K562 (cell line): ENCODE data around the gene SOX8. TPM values are rescaled to one million over a fixed set of nuclear protein-coding genes. Genes with fewer than 3 reads are reported as not detected.

ENCODE experiments used
- ATAC-seq: fragments of 200-7000 bp; cut with Tn5 transposase; 3 replicates; pipeline ENCODE4 v1.9.1; 2020; ENCODE audit warnings: moderate library complexity
- BruUV-seq: library from RNA; stranded (reverse); fragments of 400-500 nt; replicated peaks from 2 replicates; lab custom pipeline; 2021; lab: Mats Ljungman, UMichigan
- CTCF ChIA-PET: fragments of 300-600 bp; formaldehyde crosslinking; extraction: SDS; loops from one replicate; lab custom pipeline; 2021; ENCODE audit warnings: low intra/inter-chr PET ratio; lab: Yijun Ruan, JAX
- POLR2A ChIA-PET: fragments of 300-600, 350-650 bp; sonication (Branson Sonifier 250); formaldehyde crosslinking; extraction: SDS; loops from one replicate; lab custom pipeline; 2021; ENCODE audit warnings: antibody characterized with exemption, inconsistent platforms; lab: Yijun Ruan, JAX
- DNase-seq, 4 experiments: peaks; one replicate each; pipeline versions ENCODE4 v3.0.0 to v3.0.0-alpha.2; 2011 to 2018; ENCODE audit warnings: low spot score in 3 of 4, mixed read lengths in 3 of 4; ENCODE audit errors: extremely low read depth in 1 of 4
- FAIRE-seq: peaks from 2 replicates; lab custom pipeline; 2011; peaks lifted over from hg19 to GRCh38; lab: Jason Lieb, UNC
- H2AFZ ChIP-seq: 2 replicates; pipeline ENCODE4 v1.6.0; 2011; ENCODE audit warnings: low read depth, low read length, control low read depth, inconsistent platforms
- H3K27ac ChIP-seq: fragments of 200-600 bp; 3 replicates; pipeline ENCODE4 v1.8.0; 2011; ENCODE audit warnings: low read depth, mild to moderate bottlenecking, control low read depth, inconsistent platforms, low read length, moderate library complexity, mixed read lengths; ENCODE audit errors: extremely low read depth
- H3K27me3 ChIP-seq, 2 experiments: fragments of 300-600 bp in 1 of 2; 2 replicates in 1 of 2; 3 replicates in 1 of 2; pipeline versions ENCODE4 v1.6.0 to v1.8.0; 2011; ENCODE audit warnings: inconsistent platforms in 2 of 2, low read length in 2 of 2, mild to moderate bottlenecking in 1 of 2, mixed read lengths in 1 of 2, moderate library complexity in 1 of 2; ENCODE audit not compliant: control insufficient read depth in 2 of 2, insufficient read depth in 2 of 2
- H3K36me3 ChIP-seq: fragments of 300-600 bp; 3 replicates; pipeline ENCODE4 v1.8.0; 2011; ENCODE audit warnings: mild to moderate bottlenecking, low read length, inconsistent platforms; ENCODE audit not compliant: control insufficient read depth, insufficient read depth
- H3K4me1 ChIP-seq, 2 experiments: fragments of 200-600 bp in 1 of 2; replicated peaks in 1 of 2; 2 replicates in 1 of 2; 3 replicates in 1 of 2; pipeline versions ENCODE4 v1.5.1 to v1.8.0; 2011; ENCODE audit warnings: inconsistent platforms in 2 of 2, low read length in 2 of 2, mild to moderate bottlenecking in 1 of 2, mixed read lengths in 1 of 2, moderate library complexity in 1 of 2; ENCODE audit not compliant: control insufficient read depth in 2 of 2, insufficient read depth in 2 of 2
- H3K4me2 ChIP-seq: 2 replicates; pipeline ENCODE4 v1.6.1; 2011; ENCODE audit warnings: low read length, control low read depth, inconsistent platforms, mixed read lengths; ENCODE audit not compliant: insufficient read depth
- H3K4me3 ChIP-seq: fragments of 200-600 bp; sonication (generic), shearing (Covaris generic); 2 replicates; pipeline ENCODE4 v1.5.1; 2016; ENCODE audit warnings: control low read depth, inconsistent platforms
- H3K79me2 ChIP-seq: fragments of 200-600 bp; 3 replicates; pipeline ENCODE4 v1.8.0; 2011; ENCODE audit warnings: low read length, inconsistent platforms; ENCODE audit not compliant: control insufficient read depth, insufficient read depth
- H3K9ac ChIP-seq, 2 experiments: 2 replicates each; pipeline versions ENCODE4 v1.6.0 to v1.6.1; 2011; ENCODE audit warnings: low read depth in 2 of 2, low read length in 2 of 2, control low read depth in 1 of 2, inconsistent platforms in 1 of 2, mild to moderate bottlenecking in 1 of 2, mixed read lengths in 1 of 2; ENCODE audit not compliant: insufficient read depth in 1 of 2
- H3K9me1 ChIP-seq: one replicate; pipeline ENCODE4 v1.6.0; 2011; ENCODE audit warnings: inconsistent platforms, mild to moderate bottlenecking, low read length, moderate library complexity; ENCODE audit not compliant: control insufficient read depth, insufficient read depth
- H3K9me3 ChIP-seq: replicated peaks from 2 replicates; pipeline ENCODE4 v1.5.1; 2011; ENCODE audit warnings: low read depth, low read length, inconsistent platforms; ENCODE audit not compliant: control insufficient read depth, insufficient read depth
- H4K20me1 ChIP-seq: replicated peaks from 2 replicates; pipeline ENCODE4 v1.6.1; 2011; ENCODE audit warnings: low read length, inconsistent platforms, mixed read lengths; ENCODE audit not compliant: control insufficient read depth, insufficient read depth
- BCOR ChIP-seq: fragments of 450-650 bp; IDR thresholded peaks from 2 replicates; pipeline ENCODE4 v1.6.1; 2016
- SNIP1 ChIP-seq: fragments of 450-650 bp; IDR thresholded peaks from 2 replicates; pipeline ENCODE4 v1.7.1; 2017; ENCODE audit warnings: low read depth, mild to moderate bottlenecking
- ZNF263 ChIP-seq: sonication (generic); formaldehyde crosslinking; IDR thresholded peaks from 2 replicates; pipeline ENCODE4 v1.8.0; 2022; ENCODE audit warnings: mild to moderate bottlenecking, missing genetic modification reagents, borderline replicate concordance
- ZNF41 ChIP-seq: fragments of 250-450 bp; sonication (Bioruptor Pico); conservative IDR thresholded peaks from 2 replicates; pipeline ENCODE4 v1.4.0; 2020; ENCODE audit warnings: mild to moderate bottlenecking
- WGBS: fragments of 100-300 bp; shearing (Covaris generic); methylation state at CpG from one replicate; pipeline ENCODE4 v1.1.6; 2016; ENCODE audit warnings: low coverage, mixed read lengths; ENCODE audit not compliant: insufficient coverage; ENCODE audit errors: missing lambda C conversion rate; 5-methylcytosine and 5-hydroxymethylcytosine counted together
- in situ Hi-C: fragments of 300-500 bp; cut with MboI; formaldehyde crosslinking; loops from 4 replicates; pipeline ENCODE4 v1.15.0; 2018; ENCODE audit warnings: inconsistent platforms, mixed read lengths
- intact Hi-C: fragments of 100-400 bp; cut with micrococcal nuclease; formaldehyde crosslinking; loops from 2 replicates; pipeline ENCODE4 v1.14.2; 2022
- polyA plus RNA-seq, 8 experiments: library from polyadenylated mRNA; depleted of rRNA in 4 of 8; stranded (reverse) in 5 of 8; unstranded in 3 of 8; fragments of >200 nt; fragmentation: Nextera tagmentation in 2 of 8; fragmentation: Illumina TruSeq in 1 of 8; extraction: Ambion mirVana in 2 of 8; extraction: Trizol in 1 of 8; gene quantifications; 2 replicates each; pipeline versions ENCODE4 v1.2.1 to v1.2.3, GENCODE V29; 2011 to 2014; ENCODE audit warnings: inconsistent platforms in 1 of 8, missing spikeins in 1 of 8
- total RNA-seq, 7 experiments: library from RNA; depleted of rRNA in 6 of 7; stranded (reverse); fragments of >200 nt in 6 of 7; fragmentation: Illumina TruSeq in 2 of 7; extraction: Trizol in 2 of 7; gene quantifications; 2 replicates each; pipeline versions ENCODE4 v1.2.1 to v1.2.3, GENCODE V29; 2011 to 2021; ENCODE audit warnings: low replicate concordance in 1 of 7
- TF ChIP-seq, protein P1 (sequence below): sonication (generic); formaldehyde crosslinking; IDR thresholded peaks from 2 replicates; pipeline ENCODE4 v1.8.1; 2023; ENCODE audit warnings: mild to moderate bottlenecking, missing genetic modification reagents
- TF ChIP-seq, protein P2 (sequence below), 2 experiments: IDR thresholded peaks; 2 replicates each; pipeline ENCODE4 v1.6.1; 2012; ENCODE audit warnings: improper control_type of control experiment in 2 of 2, low read depth in 2 of 2, low read length in 2 of 2, borderline replicate concordance in 1 of 2

SOX8 gene
- total and polyA plus RNA-seq, 9 of the 15 experiments (the other 6 are each of a cell fraction or from before 2014, with no cell fraction given) = 0.07 to 0.15 (median 0.15) TPM; not detected in 6

DNA sequence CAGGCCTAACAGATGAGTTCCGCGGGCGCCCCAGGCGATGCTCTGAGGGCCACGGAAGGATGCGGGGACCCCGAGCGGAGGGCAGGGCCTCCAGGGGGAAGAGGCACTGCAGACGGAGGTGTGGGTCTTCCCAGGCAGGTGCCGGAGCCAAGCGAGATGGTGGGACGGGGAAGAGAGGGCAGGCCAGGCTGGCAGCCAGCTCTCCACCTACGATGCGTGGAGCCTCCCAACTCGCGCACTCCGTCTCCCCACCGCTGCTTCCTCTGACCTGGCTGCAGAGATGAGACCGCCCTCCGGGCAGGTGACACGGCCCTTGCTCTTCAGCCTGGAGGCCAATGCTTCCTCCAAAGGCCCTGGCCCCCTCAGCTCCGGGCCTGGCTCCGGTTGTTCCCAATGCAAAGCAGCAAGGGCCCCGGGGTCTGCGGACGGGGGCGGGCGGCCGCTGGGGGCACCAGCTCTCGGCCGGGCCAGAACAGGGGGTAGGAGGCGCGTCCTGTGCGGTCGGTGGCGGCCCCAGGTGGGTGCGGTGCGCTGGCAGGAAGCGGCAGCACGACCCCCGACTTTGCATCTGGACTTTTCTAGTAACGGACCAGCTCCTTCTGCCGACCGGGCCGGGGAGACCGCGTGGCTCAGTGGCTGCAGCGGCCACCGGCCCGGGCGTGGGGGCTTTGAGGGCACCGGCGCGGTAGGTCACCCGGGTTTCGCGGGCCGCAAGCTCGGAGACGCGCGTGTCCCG is 1.5 kb upstream of the SOX8 start:
- FAIRE-seq (no peak), DNase-seq (no peak), ATAC-seq (no peak)
- no peaks in the 10 kb centered on the region; the same call in 1 of the 2 replicates for H3K9me3 ChIP-seq
- peaks cover 0 to 63% of the 10 kb centered on the region in 2 experiments; a peak in 2 of 5 replicates for H3K4me1 ChIP-seq
- H3K27me3 ChIP-seq = peaks cover 22 to 81% of the 10 kb centered on the region in 2 experiments; a peak in 4 of 5 replicates
- H3K27ac ChIP-seq = no peak overlapping the region
- peaks cover 19% of the 10 kb centered on the region for H4K20me1 ChIP-seq
- H2AFZ ChIP-seq = no peak overlapping the region
- ChIA-PET CTCF (no interaction called here), POLR2A (interaction anchor here (0.7 kb wide), 1 partner anchor 105 kb away, joined by 3 read pairs; no protein-coding TSS in a partner anchor)
- no peak overlapping the region; a peak in 1 of 4 replicates for H3K9ac ChIP-seq
- H3K9me1 ChIP-seq = no peaks in the 10 kb centered on the region
- TF ChIP-seq BCOR (no peak), ZNF263 (CRISPR knock-in tag) (no peak), SNIP1 (no peak), ZNF41 (CRISPR knock-in tag) (no peak)
- TF ChIP-seq, protein P1, sequence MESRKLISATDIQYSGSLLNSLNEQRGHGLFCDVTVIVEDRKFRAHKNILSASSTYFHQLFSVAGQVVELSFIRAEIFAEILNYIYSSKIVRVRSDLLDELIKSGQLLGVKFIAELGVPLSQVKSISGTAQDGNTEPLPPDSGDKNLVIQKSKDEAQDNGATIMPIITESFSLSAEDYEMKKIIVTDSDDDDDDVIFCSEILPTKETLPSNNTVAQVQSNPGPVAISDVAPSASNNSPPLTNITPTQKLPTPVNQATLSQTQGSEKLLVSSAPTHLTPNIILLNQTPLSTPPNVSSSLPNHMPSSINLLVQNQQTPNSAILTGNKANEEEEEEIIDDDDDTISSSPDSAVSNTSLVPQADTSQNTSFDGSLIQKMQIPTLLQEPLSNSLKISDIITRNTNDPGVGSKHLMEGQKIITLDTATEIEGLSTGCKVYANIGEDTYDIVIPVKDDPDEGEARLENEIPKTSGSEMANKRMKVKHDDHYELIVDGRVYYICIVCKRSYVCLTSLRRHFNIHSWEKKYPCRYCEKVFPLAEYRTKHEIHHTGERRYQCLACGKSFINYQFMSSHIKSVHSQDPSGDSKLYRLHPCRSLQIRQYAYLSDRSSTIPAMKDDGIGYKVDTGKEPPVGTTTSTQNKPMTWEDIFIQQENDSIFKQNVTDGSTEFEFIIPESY (CRISPR knock-in tag) = peak; percentile 43; the same call in 1 of the 2 replicates
- TF ChIP-seq, protein P2, sequence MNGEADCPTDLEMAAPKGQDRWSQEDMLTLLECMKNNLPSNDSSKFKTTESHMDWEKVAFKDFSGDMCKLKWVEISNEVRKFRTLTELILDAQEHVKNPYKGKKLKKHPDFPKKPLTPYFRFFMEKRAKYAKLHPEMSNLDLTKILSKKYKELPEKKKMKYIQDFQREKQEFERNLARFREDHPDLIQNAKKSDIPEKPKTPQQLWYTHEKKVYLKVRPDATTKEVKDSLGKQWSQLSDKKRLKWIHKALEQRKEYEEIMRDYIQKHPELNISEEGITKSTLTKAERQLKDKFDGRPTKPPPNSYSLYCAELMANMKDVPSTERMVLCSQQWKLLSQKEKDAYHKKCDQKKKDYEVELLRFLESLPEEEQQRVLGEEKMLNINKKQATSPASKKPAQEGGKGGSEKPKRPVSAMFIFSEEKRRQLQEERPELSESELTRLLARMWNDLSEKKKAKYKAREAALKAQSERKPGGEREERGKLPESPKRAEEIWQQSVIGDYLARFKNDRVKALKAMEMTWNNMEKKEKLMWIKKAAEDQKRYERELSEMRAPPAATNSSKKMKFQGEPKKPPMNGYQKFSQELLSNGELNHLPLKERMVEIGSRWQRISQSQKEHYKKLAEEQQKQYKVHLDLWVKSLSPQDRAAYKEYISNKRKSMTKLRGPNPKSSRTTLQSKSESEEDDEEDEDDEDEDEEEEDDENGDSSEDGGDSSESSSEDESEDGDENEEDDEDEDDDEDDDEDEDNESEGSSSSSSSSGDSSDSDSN (IDR thresholded peaks at IDR 0.05; ENCODE audit: borderline replicate concordance in 1 of 2, low read depth in 2 of 2, low read length in 2 of 2) = 0 out of 4 replicates have a peak, but pooled peaks of 1 of the 2 experiments have one; percentile 39
- in situ Hi-C loops = no loop called here
- WGBS = 26% methylated on average over 45 of the region's 63 CpGs
- intact Hi-C loops = no loop called here
- no peak overlapping the region for H3K4me2 ChIP-seq
- H3K36me3 ChIP-seq = no peaks in the 10 kb centered on the region
- H3K4me3 ChIP-seq = no peak overlapping the region
- no peaks in the 10 kb centered on the region for H3K79me2 ChIP-seq
- BruUV-seq = no TSS peak
